Measurements from ENCODE around the gene RXRA. TPM values are rescaled to one million over a fixed set of nuclear protein-coding genes. Genes with fewer than 3 reads are reported as not detected.
A peak's percentile ranks its signal among the peaks of the same experiment; 100 is the strongest.

The RXRA gene
- total and polyA plus RNA-seq, 2 experiments from 2014 or later: 32.9 to 46.1 TPM

DNA sequence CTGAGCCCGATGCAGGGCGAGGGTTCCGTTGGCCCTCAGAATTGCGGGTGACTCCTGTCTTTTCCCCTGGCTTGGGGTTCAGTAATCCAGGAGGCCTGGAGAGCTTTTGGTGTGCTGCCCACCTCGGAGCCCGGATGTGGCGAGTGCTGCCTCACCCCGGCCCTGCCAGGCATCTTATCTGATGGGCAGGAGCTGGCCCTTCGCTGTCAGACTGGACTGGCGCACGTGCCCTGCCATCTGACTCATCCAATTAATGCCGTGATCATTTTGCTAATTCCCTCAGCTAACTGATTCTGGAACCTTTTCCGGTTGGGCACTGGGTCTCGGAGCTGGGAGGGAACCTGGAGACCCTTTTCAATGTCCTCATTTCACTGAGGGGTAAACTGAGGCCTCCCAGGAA, 34.6 kb downstream of the RXRA start:
- no peak overlapping the region for H3K27ac ChIP-seq
- H3K27me3 ChIP-seq: no peaks in the 10 kb centered on the region
- H3K4me3 ChIP-seq: no peak overlapping the region
- H3K4me1 ChIP-seq (ENCODE audit: low read depth): peaks cover 10% of the 10 kb centered on the region
- no peaks in the 10 kb centered on the region for H3K36me3 ChIP-seq
- H3K9me3 ChIP-seq (ENCODE audit: low read depth): no peaks in the 10 kb centered on the region
- peak in 1 of 2 donors; percentile 55 for DNase-seq (ENCODE audit: low read depth in 1 of 2, low spot score in 1 of 2)
- no peak for TF ChIP-seq CTCF (IDR thresholded peaks at IDR 0.05; ENCODE audit: low read depth, low read length)

- H3K9me3 ChIP-seq (ENCODE audit: low read depth): no peaks in the 10 kb centered on the region
- no peaks in the 10 kb centered on the region for H3K36me3 ChIP-seq
- H3K4me1 ChIP-seq (ENCODE audit: low read depth): peaks cover 8% of the 10 kb centered on the region
- no peak overlapping the region for H3K27ac ChIP-seq
- no peaks in the 10 kb centered on the region for H3K27me3 ChIP-seq
- no peak for TF ChIP-seq CTCF (IDR thresholded peaks at IDR 0.05; ENCODE audit: low read depth, low read length)
- no peak for DNase-seq (ENCODE audit: low read depth in 1 of 2, low spot score in 1 of 2)
- no peak overlapping the region for H3K4me3 ChIP-seq
Measured at GRCh38 chr9:134361426-134361825, 35.2 kb downstream of the RXRA start.

DNA sequence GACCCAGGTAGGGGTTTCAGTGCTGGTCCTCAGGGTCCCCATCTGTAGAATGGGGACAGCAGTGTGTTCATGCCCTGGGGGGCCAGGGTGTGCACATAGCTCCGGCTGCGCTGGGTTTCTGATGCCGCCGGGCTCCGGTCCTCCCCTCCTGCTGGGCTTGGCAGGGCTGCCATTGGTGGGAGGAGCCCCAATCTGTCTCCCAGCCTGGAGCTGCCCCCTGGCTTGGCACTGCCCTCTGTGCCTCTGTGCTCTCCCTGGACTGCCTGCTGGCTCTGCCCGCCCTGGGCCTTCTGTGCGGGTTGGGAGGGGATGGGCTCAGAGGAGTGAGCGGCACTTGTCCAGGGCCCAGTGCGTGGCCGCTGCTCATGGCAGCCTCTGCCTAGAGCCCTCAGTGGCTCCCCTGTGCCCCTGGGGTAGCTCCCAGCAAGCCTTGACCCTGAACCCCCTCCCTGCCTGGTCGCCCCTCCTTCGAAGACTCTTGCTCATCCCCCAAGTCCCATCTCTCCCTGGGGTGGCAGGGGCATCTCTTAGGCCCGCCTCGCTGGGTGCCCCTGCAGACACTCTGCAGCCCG, 35.7 kb downstream of the RXRA start:
- H3K27ac ChIP-seq: no peak overlapping the region
- no peak for TF ChIP-seq CTCF (IDR thresholded peaks at IDR 0.05; ENCODE audit: low read depth, low read length)
- H3K27me3 ChIP-seq: no peaks in the 10 kb centered on the region
- DNase-seq (ENCODE audit: low read depth in 1 of 2, low spot score in 1 of 2): no peak
- no peaks in the 10 kb centered on the region for H3K36me3 ChIP-seq
- peaks cover 3% of the 10 kb centered on the region for H3K4me1 ChIP-seq (ENCODE audit: low read depth)
- no peak overlapping the region for H3K4me3 ChIP-seq
- H3K9me3 ChIP-seq (ENCODE audit: low read depth): no peaks in the 10 kb centered on the region

DNA sequence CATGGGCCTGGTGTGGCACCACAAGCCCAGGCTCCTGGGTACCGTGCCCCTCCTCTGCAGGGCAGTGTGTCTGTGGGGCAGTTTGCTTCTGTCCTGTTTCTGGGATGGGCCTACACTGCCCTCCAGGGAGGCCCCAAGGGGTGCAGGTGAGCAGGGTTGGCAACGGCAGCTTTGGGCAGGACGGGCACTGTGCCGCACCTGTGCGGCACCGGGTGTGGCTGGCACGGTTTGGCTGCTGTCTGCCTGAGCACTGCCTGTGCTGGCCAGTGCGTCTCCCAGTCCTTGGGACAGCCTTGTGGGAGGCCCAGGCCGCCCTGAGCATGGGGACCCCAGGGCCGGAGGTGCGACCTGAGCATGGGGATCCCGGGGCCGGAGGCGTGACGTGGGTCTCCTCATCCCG, 37.2 kb downstream of the RXRA start:
- H3K4me1 ChIP-seq (ENCODE audit: low read depth): peaks cover 6% of the 10 kb centered on the region
- no peak for DNase-seq (ENCODE audit: low read depth in 1 of 2, low spot score in 1 of 2)
- H3K4me3 ChIP-seq: no peak overlapping the region
- H3K27me3 ChIP-seq: no peaks in the 10 kb centered on the region
- H3K36me3 ChIP-seq: no peaks in the 10 kb centered on the region
- TF ChIP-seq CTCF (IDR thresholded peaks at IDR 0.05; ENCODE audit: low read depth, low read length): no peak
- no peak overlapping the region for H3K27ac ChIP-seq
- H3K9me3 ChIP-seq (ENCODE audit: low read depth): no peaks in the 10 kb centered on the region

DNA sequence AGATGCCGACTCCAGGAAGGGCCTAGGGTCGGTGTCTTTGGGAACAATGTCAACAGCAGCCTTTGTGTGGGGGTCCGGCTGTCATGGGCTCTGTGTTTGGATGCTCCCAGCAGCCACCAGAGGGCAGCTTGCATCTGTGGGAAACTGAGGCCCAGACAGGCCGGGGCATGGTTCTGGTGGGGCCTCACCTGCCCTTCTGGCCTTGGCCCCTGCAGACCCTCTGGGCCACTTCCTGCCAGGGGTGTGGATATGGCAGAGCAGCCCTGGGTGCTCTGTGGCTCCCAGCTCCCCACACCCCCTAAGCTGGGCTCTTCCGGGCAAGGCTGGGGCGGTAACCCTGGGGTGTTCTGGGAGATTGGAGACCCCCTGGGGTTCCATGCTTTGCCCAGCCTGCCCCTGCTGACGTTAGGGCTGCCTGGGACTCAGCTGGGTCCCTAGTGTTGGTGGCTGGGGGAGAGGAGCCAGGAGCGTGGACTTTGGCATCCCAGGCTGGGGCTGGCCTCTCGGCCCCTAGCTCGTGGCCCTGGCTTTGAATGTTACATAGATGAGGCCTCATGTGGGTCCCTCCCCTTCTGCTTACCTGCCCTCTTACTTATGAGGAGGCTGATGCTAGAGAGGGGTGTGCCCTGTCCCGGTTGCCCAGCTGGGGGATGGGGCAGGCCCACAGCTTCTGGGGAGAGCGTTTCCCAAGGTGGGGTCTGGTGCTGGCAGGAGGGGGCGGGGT, 38.3 kb downstream of the RXRA start:
- DNase-seq (ENCODE audit: low read depth in 1 of 2, low spot score in 1 of 2): no peak
- peaks cover 6% of the 10 kb centered on the region for H3K4me1 ChIP-seq (ENCODE audit: low read depth)
- H3K27me3 ChIP-seq: no peaks in the 10 kb centered on the region
- TF ChIP-seq CTCF (IDR thresholded peaks at IDR 0.05; ENCODE audit: low read depth, low read length): no peak
- no peaks in the 10 kb centered on the region for H3K9me3 ChIP-seq (ENCODE audit: low read depth)
- H3K27ac ChIP-seq: peak overlapping the region; percentile 28
- no peaks in the 10 kb centered on the region for H3K36me3 ChIP-seq
- H3K4me3 ChIP-seq: no peak overlapping the region

All from cardiac muscle cell (in vitro differentiated cells and primary cell).